ENCODE measurements around the gene GRID1. TPM values are rescaled to one million over a fixed set of nuclear protein-coding genes. Genes with fewer than 3 reads are reported as not detected.

The GRID1 gene
- total RNA-seq, 4 donors from 2014 or later = 0.35 to 10.7 (median 1.3) TPM

DNA sequence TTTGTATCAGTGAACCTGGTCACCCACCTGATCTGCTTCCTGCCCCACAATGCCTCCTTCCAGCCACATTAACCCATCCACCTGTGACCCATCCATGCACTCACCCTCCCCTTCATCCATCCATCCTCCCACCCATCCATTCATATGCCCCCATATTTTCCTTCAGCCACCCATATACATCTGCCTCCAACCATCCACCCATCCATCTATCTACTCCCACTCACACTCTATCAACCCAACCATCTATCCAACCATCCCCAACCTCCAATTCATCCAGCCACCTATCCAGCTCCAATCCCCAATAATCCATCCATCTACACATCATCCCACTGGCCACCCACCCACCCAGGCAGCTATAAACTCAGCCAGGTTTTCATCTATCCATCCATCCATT lies 51.0 kb downstream of the GRID1 start:
- Histone ChIP-seq H3K27me3 (no peaks in the 10 kb centered on the region), H3K4me3 (no peak overlapping the region), H3K36me3 (no peaks in the 10 kb centered on the region), H3K4me1 (no peaks in the 10 kb centered on the region), H3K9me3 (no peaks in the 10 kb centered on the region), H3K27ac (no peak overlapping the region)
- TF ChIP-seq, protein P1, sequence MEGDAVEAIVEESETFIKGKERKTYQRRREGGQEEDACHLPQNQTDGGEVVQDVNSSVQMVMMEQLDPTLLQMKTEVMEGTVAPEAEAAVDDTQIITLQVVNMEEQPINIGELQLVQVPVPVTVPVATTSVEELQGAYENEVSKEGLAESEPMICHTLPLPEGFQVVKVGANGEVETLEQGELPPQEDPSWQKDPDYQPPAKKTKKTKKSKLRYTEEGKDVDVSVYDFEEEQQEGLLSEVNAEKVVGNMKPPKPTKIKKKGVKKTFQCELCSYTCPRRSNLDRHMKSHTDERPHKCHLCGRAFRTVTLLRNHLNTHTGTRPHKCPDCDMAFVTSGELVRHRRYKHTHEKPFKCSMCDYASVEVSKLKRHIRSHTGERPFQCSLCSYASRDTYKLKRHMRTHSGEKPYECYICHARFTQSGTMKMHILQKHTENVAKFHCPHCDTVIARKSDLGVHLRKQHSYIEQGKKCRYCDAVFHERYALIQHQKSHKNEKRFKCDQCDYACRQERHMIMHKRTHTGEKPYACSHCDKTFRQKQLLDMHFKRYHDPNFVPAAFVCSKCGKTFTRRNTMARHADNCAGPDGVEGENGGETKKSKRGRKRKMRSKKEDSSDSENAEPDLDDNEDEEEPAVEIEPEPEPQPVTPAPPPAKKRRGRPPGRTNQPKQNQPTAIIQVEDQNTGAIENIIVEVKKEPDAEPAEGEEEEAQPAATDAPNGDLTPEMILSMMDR (IDR thresholded peaks at IDR 0.05) = no peak
- TF ChIP-seq POLR2A (IDR thresholded peaks at IDR 0.05) = no peak
- DNase-seq = no peak

DNA sequence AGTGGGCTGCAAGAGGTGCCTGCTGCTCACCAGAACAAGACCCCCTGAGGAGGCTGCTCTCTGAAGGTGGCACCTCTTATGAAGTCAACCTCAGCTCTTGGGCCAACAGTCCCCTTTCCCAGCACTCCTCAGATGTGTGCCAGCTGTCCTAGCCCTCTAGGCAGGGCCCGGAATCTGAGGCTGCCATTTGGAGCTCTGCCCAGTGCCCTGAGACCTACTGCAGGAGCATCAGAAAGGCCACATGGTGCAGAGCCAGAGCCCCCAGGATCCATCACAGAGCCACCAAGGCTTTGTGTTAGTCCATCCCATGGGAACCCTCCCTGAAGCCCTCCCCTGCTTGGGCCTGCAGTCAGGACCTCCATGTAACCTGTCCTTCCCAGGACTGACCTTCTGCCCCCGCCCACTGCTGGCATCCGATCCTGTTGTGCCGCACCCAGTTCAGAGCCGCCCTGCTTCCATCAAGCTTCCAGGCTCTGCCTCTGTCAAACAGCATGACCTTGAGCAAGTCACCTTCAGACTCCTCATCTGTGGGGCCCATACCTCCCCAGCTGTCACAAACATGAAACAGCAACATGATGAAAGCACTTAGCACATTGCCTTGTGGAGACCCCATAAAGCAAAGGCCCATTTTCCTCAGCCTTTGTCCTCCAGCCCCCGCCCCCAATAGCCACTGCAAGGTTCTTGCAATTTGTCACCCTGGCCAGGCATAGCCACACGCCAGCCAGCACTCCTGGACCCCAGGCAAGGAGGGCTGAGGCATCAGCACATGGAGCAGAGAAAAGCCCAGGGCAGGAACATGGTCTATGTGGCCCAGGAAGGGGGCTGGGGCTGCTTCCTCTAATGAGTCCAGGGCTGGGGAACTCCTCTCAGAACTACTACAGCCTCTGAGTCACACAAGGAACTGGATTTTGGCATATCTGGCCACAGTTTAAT lies 51.7 kb downstream of the GRID1 start:
- TF ChIP-seq, protein P1 (IDR thresholded peaks at IDR 0.05) = no peak
- no peaks in the 10 kb centered on the region for H3K4me1 ChIP-seq
- no peak for DNase-seq
- no peak overlapping the region for H3K27ac ChIP-seq
- no peak overlapping the region for H3K4me3 ChIP-seq
- no peaks in the 10 kb centered on the region for H3K36me3 ChIP-seq
- no peaks in the 10 kb centered on the region for H3K9me3 ChIP-seq
- no peaks in the 10 kb centered on the region for H3K27me3 ChIP-seq

DNA sequence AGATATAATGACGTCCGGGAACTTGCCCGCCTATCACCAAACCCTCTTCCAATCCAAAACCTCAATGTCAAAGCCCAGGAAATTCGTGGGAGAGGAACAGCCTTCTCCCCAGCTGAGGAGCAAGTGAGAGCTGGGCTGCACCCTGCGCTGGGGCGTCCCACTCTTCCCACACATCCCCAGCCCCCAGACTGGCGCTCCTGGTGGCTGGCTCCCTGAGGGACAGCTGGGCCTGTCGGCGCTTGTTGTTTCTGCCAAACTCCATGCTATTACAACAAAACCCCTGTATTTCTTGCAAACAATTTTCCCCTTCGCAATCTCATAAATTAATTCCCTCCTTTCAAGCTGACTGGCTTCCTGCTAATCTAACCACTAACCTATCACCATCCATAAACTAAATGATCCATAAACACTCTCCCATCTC lies 53.0 kb downstream of the GRID1 start:
- no peaks in the 10 kb centered on the region for H3K27me3 ChIP-seq
- DNase-seq = no peak
- H3K36me3 ChIP-seq = no peaks in the 10 kb centered on the region
- TF ChIP-seq POLR2A (IDR thresholded peaks at IDR 0.05) = no peak
- no peak overlapping the region for H3K27ac ChIP-seq
- no peaks in the 10 kb centered on the region for H3K4me1 ChIP-seq
- H3K9me3 ChIP-seq = no peaks in the 10 kb centered on the region
- H3K4me3 ChIP-seq = no peak overlapping the region

DNA sequence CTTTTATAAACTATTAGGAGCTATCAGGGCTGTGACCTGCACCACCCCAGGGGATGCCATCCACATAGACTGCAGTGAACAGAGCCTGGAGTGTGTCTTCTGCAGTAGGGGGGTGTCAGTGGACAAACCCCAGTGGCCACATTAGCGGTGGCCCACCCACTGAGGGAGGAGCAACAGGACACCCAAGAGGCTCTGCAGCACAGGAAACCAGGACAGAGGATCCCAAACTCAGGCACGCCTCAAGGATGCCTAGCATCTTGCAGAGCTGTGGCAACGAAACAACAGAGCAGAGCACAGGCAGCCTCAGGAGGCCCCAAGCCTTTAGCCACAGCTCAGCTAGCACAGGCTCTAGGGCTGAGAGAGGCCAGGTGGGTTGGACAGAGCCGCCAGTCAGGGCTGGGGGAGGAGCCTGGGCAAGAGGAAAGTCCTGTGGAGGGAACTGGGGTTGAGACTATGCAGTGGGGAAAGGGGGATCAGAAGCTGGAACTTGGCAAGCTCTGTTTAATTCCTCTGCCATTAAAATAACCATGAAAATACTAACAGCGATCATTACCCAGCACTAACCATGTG lies 53.8 kb downstream of the GRID1 start:
- H3K27ac ChIP-seq = no peak overlapping the region
- H3K36me3 ChIP-seq = no peaks in the 10 kb centered on the region
- H3K27me3 ChIP-seq = no peaks in the 10 kb centered on the region
- H3K4me3 ChIP-seq = no peak overlapping the region
- no peaks in the 10 kb centered on the region for H3K9me3 ChIP-seq
- DNase-seq = no peak
- H3K4me1 ChIP-seq = no peaks in the 10 kb centered on the region
- TF ChIP-seq POLR2A (IDR thresholded peaks at IDR 0.05) = no peak
- TF ChIP-seq, protein P1 (IDR thresholded peaks at IDR 0.05) = no peak

DNA sequence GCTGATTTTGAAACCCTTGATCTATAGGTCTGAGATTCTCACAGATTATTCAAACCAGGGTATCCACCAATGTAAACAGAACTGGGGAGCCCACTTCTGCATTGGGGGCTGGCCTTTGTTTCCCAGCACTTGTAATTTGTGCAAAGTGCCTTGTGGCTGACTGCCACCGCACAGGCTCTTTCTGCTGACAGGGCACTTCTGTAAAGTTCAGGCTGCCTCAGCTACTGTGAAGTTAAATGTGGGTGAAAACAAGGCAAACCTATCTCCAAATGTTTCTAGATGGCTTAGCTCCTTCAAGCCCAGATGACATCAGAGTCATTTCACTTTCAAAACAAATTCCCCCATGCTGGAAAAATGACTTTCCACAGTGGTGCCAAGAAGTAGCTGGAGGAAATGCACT lies 54.7 kb downstream of the GRID1 start:
- H3K4me1 ChIP-seq = no peaks in the 10 kb centered on the region
- no peaks in the 10 kb centered on the region for H3K36me3 ChIP-seq
- no peak for DNase-seq
- H3K27ac ChIP-seq = no peak overlapping the region
- no peaks in the 10 kb centered on the region for H3K27me3 ChIP-seq
- no peak overlapping the region for H3K4me3 ChIP-seq
- no peaks in the 10 kb centered on the region for H3K9me3 ChIP-seq
- TF ChIP-seq POLR2A (IDR thresholded peaks at IDR 0.05) = no peak
- TF ChIP-seq, protein P1 (IDR thresholded peaks at IDR 0.05) = no peak

DNA sequence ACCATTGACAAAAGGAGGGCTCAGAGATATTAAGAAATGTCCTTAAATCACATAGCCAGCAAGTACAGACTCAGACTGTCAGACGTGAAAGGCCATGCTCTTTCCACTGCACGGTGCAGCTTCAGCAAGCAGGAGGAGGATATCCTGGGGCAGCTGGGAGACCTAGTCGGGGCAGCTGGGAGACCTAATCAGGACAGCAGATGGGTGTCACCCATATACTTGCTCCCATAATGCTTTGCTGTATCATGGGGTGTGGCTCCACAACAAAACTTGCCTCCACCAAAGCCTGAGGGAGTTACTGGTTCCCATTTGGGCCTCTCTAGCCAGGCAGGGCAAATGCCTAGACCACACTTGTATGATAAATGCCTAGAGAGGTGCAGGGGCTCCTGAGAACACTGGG lies 55.4 kb downstream of the GRID1 start:
- Histone ChIP-seq H3K27me3 (no peaks in the 10 kb centered on the region), H3K27ac (no peak overlapping the region), H3K9me3 (no peaks in the 10 kb centered on the region), H3K4me1 (no peaks in the 10 kb centered on the region), H3K4me3 (no peak overlapping the region), H3K36me3 (no peaks in the 10 kb centered on the region)
- DNase-seq = no peak
- no peak for TF ChIP-seq POLR2A (IDR thresholded peaks at IDR 0.05)
- TF ChIP-seq, protein P1 (IDR thresholded peaks at IDR 0.05) = no peak

Measured in Peyer's patch (tissue), 4 donors.